H1 (cell line): ENCODE results near the gene RAMP3. TPM values are rescaled to one million over a fixed set of nuclear protein-coding genes. Genes with fewer than 3 reads are reported as not detected.

Experiments
- CTCF ChIA-PET: fragments of 300-600 bp; sonication (Branson Sonifier 250); formaldehyde crosslinking; loops from one replicate; lab custom pipeline; 2021; ENCODE audit not compliant: partially characterized antibody; lab: Charles Lee
- POLR2A ChIA-PET: fragments of 300-600 bp; sonication (Branson Sonifier 250); formaldehyde crosslinking; loops from one replicate; lab custom pipeline; 2021; ENCODE audit warnings: inconsistent platforms; ENCODE audit not compliant: partially characterized antibody; lab: Charles Lee
- DNase-seq, 2 experiments: peaks; one replicate each; pipeline versions ENCODE4 v3.0.0 to v3.0.0-alpha.2; 2010 to 2022; ENCODE audit warnings: low spot score in 2 of 2, low read depth in 1 of 2, mixed read lengths in 1 of 2
- FAIRE-seq: peaks from 2 replicates; lab custom pipeline; 2011; peaks lifted over from hg19 to GRCh38; lab: Jason Lieb, UNC
- H2AFZ ChIP-seq: 2 replicates; pipeline ENCODE4 v1.8.1; 2012; ENCODE audit warnings: low read length, inconsistent platforms
- H2AK5ac ChIP-seq: 2 replicates; pipeline ENCODE4 v1.6.1; 2013; ENCODE audit warnings: low read depth, low read length
- H2BK120ac ChIP-seq: replicated peaks from 2 replicates; pipeline ENCODE3; 2013; ENCODE audit warnings: low read depth, low read length, inconsistent platforms
- H2BK12ac ChIP-seq: 2 replicates; pipeline ENCODE4 v1.6.1; 2013; ENCODE audit warnings: low read depth, low read length
- H2BK15ac ChIP-seq: 2 replicates; pipeline ENCODE4 v1.6.1; 2013; ENCODE audit warnings: low read length
- H2BK20ac ChIP-seq: 2 replicates; pipeline ENCODE4 v1.6.1; 2013; ENCODE audit warnings: low read length
- H2BK5ac ChIP-seq: 2 replicates; pipeline ENCODE4 v1.6.1; 2013; ENCODE audit warnings: low read depth, low read length
- H3K14ac ChIP-seq: 2 replicates; pipeline ENCODE4 v1.6.1; 2013; ENCODE audit warnings: inconsistent platforms; ENCODE audit not compliant: insufficient read length
- H3K18ac ChIP-seq: 2 replicates; pipeline ENCODE4 v1.6.1; 2013; ENCODE audit warnings: low read length; ENCODE audit errors: extremely low read depth
- H3K23ac ChIP-seq: 2 replicates; pipeline ENCODE4 v1.6.1; 2013; ENCODE audit warnings: inconsistent platforms; ENCODE audit not compliant: insufficient read length
- H3K23me2 ChIP-seq: 2 replicates; pipeline ENCODE4 v1.6.1; 2013; ENCODE audit warnings: low read depth, low read length
- H3K27ac ChIP-seq: 2 replicates; pipeline ENCODE4 v1.6.1; 2011; ENCODE audit warnings: low read depth, low read length, inconsistent platforms
- H3K27me3 ChIP-seq, 4 experiments: replicated peaks in 1 of 4; 1 replicate in 1 of 4; 2 replicates in 3 of 4; pipeline versions ENCODE4 v1.6.1 to v1.8.1; 2011 to 2013; ENCODE audit warnings: low read length in 3 of 4, mild to moderate bottlenecking in 3 of 4, inconsistent platforms in 2 of 4, mixed read lengths in 2 of 4, moderate library complexity in 1 of 4; ENCODE audit not compliant: control insufficient read depth in 3 of 4, insufficient read depth in 3 of 4; ENCODE audit errors: extremely low read depth in 1 of 4
- H3K36me3 ChIP-seq, 4 experiments: 2 replicates each; pipeline versions ENCODE4 v1.6.1 to v1.8.1; 2011 to 2013; ENCODE audit warnings: mild to moderate bottlenecking in 4 of 4, low read length in 3 of 4, moderate library complexity in 2 of 4, control low read depth in 1 of 4, inconsistent platforms in 1 of 4; ENCODE audit not compliant: insufficient read depth in 4 of 4, control insufficient read depth in 2 of 4
- H3K4ac ChIP-seq: replicated peaks from 2 replicates; pipeline ENCODE3; 2013; ENCODE audit warnings: low read length, low read depth, mixed read lengths, inconsistent platforms; ENCODE audit not compliant: insufficient read length
- H3K4me1 ChIP-seq, 4 experiments: replicated peaks in 1 of 4; 1 replicate in 1 of 4; 2 replicates in 3 of 4; pipeline versions ENCODE4 v1.6.1 to v1.8.1; 2011 to 2013; ENCODE audit warnings: low read length in 3 of 4, inconsistent platforms in 2 of 4, mixed read lengths in 1 of 4; ENCODE audit not compliant: insufficient read depth in 4 of 4, control insufficient read depth in 3 of 4
- H3K4me2 ChIP-seq, 2 experiments: 2 replicates each; pipeline versions ENCODE4 v1.6.1 to v1.8.1; 2011 to 2013; ENCODE audit warnings: low read depth in 2 of 2, low read length in 2 of 2, control low read depth in 1 of 2, inconsistent platforms in 1 of 2, mild to moderate bottlenecking in 1 of 2; ENCODE audit not compliant: insufficient read depth in 1 of 2
- H3K4me3 ChIP-seq, 4 experiments: fragments of 200-600, 300-600 bp in 1 of 4; sonication (generic), shearing (Covaris generic), sonication (Bioruptor Twin) in 1 of 4; 2 replicates each; pipeline versions ENCODE4 v1.5.1 to v1.8.1; 2011 to 2016; ENCODE audit warnings: low read length in 4 of 4, low read depth in 3 of 4, control low read depth in 2 of 4, inconsistent platforms in 2 of 4, mild to moderate bottlenecking in 2 of 4, mixed read lengths in 1 of 4, moderate library complexity in 1 of 4; ENCODE audit not compliant: insufficient read depth in 2 of 4; ENCODE audit errors: extremely low read depth in 1 of 4
- H3K56ac ChIP-seq: replicated peaks from 2 replicates; pipeline ENCODE3; 2013; ENCODE audit warnings: low read depth, mild to moderate bottlenecking, mixed read lengths, low read length, inconsistent platforms; ENCODE audit not compliant: insufficient read length
- H3K79me1 ChIP-seq: 2 replicates; pipeline ENCODE4 v1.6.1; 2013; ENCODE audit warnings: low read depth, low read length, control low read depth
- H3K79me2 ChIP-seq, 2 experiments: 2 replicates each; pipeline versions ENCODE4 v1.6.1 to v1.8.1; 2012 to 2013; ENCODE audit warnings: low read length in 2 of 2, mild to moderate bottlenecking in 2 of 2, inconsistent platforms in 1 of 2; ENCODE audit not compliant: insufficient read depth in 2 of 2, control insufficient read depth in 1 of 2
- H3K9ac ChIP-seq, 4 experiments: replicated peaks in 1 of 4; 1 replicate in 1 of 4; 2 replicates in 3 of 4; pipeline versions ENCODE4 v1.6.1 to v1.8.1; 2011 to 2013; ENCODE audit warnings: low read depth in 3 of 4, low read length in 3 of 4, control low read depth in 2 of 4, mild to moderate bottlenecking in 2 of 4, moderate library complexity in 2 of 4, inconsistent platforms in 1 of 4; ENCODE audit errors: extremely low read depth in 1 of 4
- H3K9me3 ChIP-seq, 2 experiments: 2 replicates each; pipeline versions ENCODE4 v1.6.1 to v1.8.1; 2012 to 2013; ENCODE audit warnings: mild to moderate bottlenecking in 2 of 2, moderate library complexity in 2 of 2, control low read depth in 1 of 2, inconsistent platforms in 1 of 2, low read depth in 1 of 2, low read length in 1 of 2, mixed read lengths in 1 of 2; ENCODE audit not compliant: insufficient read depth in 2 of 2
- H4K20me1 ChIP-seq, 2 experiments: replicated peaks in 1 of 2; 2 replicates each; pipeline versions ENCODE3 to v1.8.1; 2011 to 2013; ENCODE audit warnings: inconsistent platforms in 2 of 2, low read length in 2 of 2, mild to moderate bottlenecking in 1 of 2; ENCODE audit not compliant: insufficient read depth in 2 of 2, control insufficient read depth in 1 of 2
- H4K5ac ChIP-seq: 2 replicates; pipeline ENCODE4 v1.6.1; 2013; ENCODE audit warnings: low read length, low read depth, mixed read lengths, inconsistent platforms; ENCODE audit not compliant: insufficient read length
- H4K8ac ChIP-seq: 2 replicates; pipeline ENCODE4 v1.8.0; 2013; ENCODE audit warnings: mild to moderate bottlenecking, moderate library complexity, low read length, inconsistent platforms; ENCODE audit not compliant: insufficient read depth; ENCODE audit errors: extremely low read depth
- H4K91ac ChIP-seq: replicated peaks from 2 replicates; pipeline ENCODE3; 2013; ENCODE audit warnings: low read length, mixed read lengths, inconsistent platforms; ENCODE audit not compliant: insufficient read length
- CBX8 ChIP-seq: fragments of 300-800, 300-1000 bp; sonication (generic); IDR thresholded peaks from 2 replicates; pipeline ENCODE4 v1.7.1; 2016; ENCODE audit warnings: low read depth, low read length, borderline replicate concordance
- GTF2F1 ChIP-seq: IDR thresholded peaks from 2 replicates; pipeline ENCODE4 v1.6.1; 2012; ENCODE audit warnings: low read depth, low read length, improper control_type of control experiment, borderline replicate concordance
- NANOG ChIP-seq: IDR thresholded peaks from 2 replicates; pipeline ENCODE4 v1.6.1; 2011; ENCODE audit warnings: low read length, low read depth, mild to moderate bottlenecking, inconsistent platforms; ENCODE audit not compliant: insufficient read depth, poor library complexity, severe bottlenecking
- POU5F1 ChIP-seq: IDR thresholded peaks from 2 replicates; pipeline ENCODE4 v1.6.1; 2011; ENCODE audit warnings: low read depth, mild to moderate bottlenecking, low read length, moderate library complexity
- SP4 ChIP-seq: IDR thresholded peaks from 2 replicates; pipeline ENCODE4 v1.6.1; 2012; ENCODE audit warnings: low read length, inconsistent platforms
- TAF1 ChIP-seq: IDR thresholded peaks from 2 replicates; pipeline ENCODE4 v1.6.1; 2011; ENCODE audit warnings: mild to moderate bottlenecking, low read depth, low read length
- TBP ChIP-seq: IDR thresholded peaks from 2 replicates; pipeline ENCODE4 v1.6.1; 2011; ENCODE audit warnings: low read depth, low read length, improper control_type of control experiment
- YY1 ChIP-seq: IDR thresholded peaks from 2 replicates; pipeline ENCODE4 v1.6.1; 2011; ENCODE audit warnings: low read depth, mild to moderate bottlenecking, low read length
- WGBS, 2 experiments: shearing (Covaris generic) in 1 of 2; methylation state at CpG; one replicate each; pipeline versions ENCODE4 v1.1.6 to v1.1.7; 2013 to 2015; ENCODE audit warnings: low lambda C conversion rate in 2 of 2, mixed read lengths in 2 of 2, inconsistent platforms in 1 of 2, low coverage in 1 of 2, missing lambda C conversion rate in 1 of 2; ENCODE audit not compliant: insufficient replicate concordance in 2 of 2, insufficient coverage in 1 of 2, insufficient read length in 1 of 2; ENCODE audit errors: extremely low coverage in 1 of 2, missing lambda C conversion rate in 1 of 2; 5-methylcytosine and 5-hydroxymethylcytosine counted together
- polyA plus RNA-seq, 7 experiments: library from polyadenylated mRNA; depleted of rRNA in 3 of 7; stranded (reverse) in 5 of 7; unstranded in 2 of 7; fragments of >200 nt in 5 of 7; fragments of 200-250 nt in 2 of 7; gene quantifications; 1 replicate in 5 of 7; 2 replicates in 1 of 7; 4 replicates in 1 of 7; pipeline versions ENCODE4 v1.2.1 to v1.2.3, GENCODE V29; 2011 to 2013; ENCODE audit warnings: missing spikeins in 2 of 7, mixed read lengths in 2 of 7
- total RNA-seq: library from RNA; stranded (reverse); fragmentation: NEBNext Ultra II Directional; extraction: Animal tissue kit (Norgen Biotek cat#: 25700); gene quantifications from 2 replicates; pipeline ENCODE4 v1.2.1, GENCODE V29; 2021
- TF ChIP-seq, protein P1 (sequence below), 3 experiments: IDR thresholded peaks; 1 replicate in 2 of 3; 2 replicates in 1 of 3; pipeline versions ENCODE4 v1.5.1 to v1.6.1; 2011; ENCODE audit warnings: low read length in 3 of 3, mild to moderate bottlenecking in 3 of 3, inconsistent platforms in 2 of 3, low read depth in 1 of 3, moderate library complexity in 1 of 3; ENCODE audit not compliant: insufficient read depth in 1 of 3; ENCODE audit errors: control extremely low read depth in 1 of 3

Gene RAMP3
- total and polyA plus RNA-seq, 2 of the 8 experiments (the other 6 are each of a cell fraction or from before 2014, with no cell fraction given) = 0.88 to 0.98 TPM

DNA sequence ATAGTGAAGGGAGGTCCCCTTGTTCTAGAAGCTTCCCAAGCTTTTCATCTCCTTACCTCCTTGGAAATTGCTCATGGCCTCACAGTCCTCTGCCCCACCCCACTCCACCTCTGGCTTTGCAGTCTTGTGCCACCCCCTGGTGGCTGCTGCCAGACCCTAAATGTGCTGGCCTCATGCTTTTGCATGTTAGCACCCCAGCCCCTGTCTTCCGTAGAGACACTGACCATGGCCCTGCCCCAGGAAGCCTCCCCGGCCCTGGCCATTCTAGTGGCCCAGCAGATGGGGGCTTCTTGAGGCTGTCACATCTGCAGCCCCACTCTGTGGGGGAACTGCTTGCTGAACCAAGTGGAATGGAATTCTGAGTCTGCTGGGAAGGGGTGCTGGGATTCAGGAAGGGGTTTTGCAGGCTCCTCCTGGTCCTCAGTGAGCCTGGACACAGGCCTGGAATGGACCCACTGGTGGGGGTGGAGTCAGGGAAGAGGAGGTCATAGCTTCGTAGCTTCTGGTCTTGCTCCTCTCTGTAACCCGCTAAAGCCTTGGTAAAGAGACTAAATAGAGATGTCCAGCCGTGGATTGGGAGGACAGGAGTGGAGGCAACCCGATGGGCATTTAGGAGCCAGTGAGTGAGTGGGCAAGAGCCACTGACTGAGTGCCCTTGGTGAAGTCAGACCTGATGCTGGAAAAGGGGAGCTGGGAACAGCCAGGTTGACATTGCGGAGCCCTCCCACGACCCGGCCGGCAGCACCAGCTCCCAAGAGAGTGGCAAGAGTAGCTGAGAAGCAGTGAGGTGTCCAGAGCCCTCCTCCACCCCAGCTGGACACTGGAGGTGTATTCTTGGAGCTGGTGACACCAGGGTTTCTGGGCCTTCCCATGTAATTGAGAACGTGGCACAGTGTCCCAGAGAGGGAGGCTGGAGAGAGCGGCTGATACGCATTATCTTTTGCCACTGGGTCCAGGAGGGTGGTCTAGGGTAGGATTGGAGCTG is 20.9 kb downstream of the RAMP3 start:
- Histone ChIP-seq H2AK5ac (no peak overlapping the region), H4K5ac (no peak overlapping the region), H3K36me3 (no peaks in the 10 kb centered on the region), H4K20me1 (no peaks in the 10 kb centered on the region), H2BK20ac (no peak overlapping the region), H2BK12ac (0 out of 2 replicates have a peak overlapping the region, but pooled peaks have one; percentile 50), H3K4me3 (no peak overlapping the region), H3K4ac (no peak overlapping the region), H4K91ac (no peak overlapping the region), H3K14ac (no peak overlapping the region), H3K4me2 (no peak overlapping the region), H3K56ac (no peak overlapping the region), H3K27ac (no peak overlapping the region), H2BK5ac (no peak overlapping the region), H2BK15ac (no peak overlapping the region), H3K27me3 (no peaks in the 10 kb centered on the region), H3K4me1 (no peaks in the 10 kb centered on the region; a peak in 1 of 7 replicates), H3K23ac (no peak overlapping the region), H3K18ac (no peak overlapping the region), H3K23me2 (no peaks in the 10 kb centered on the region; the same call in 1 of the 2 replicates), H2BK120ac (no peak overlapping the region), H3K79me2 (no peaks in the 10 kb centered on the region), H2AFZ (no peak overlapping the region), H3K9ac (no peak overlapping the region), H3K9me3 (no peaks in the 10 kb centered on the region), H4K8ac (no peak overlapping the region; the same call in 1 of the 2 replicates), H3K79me1 (no peaks in the 10 kb centered on the region)
- ChIA-PET POLR2A (no interaction called here), CTCF (interaction anchor here (0.7 to 3.3 kb wide), 16 partner anchors 11 to 485 kb away, joined by 3 to 14 read pairs (median 4); partner anchors contain the start of gene RAMP3)
- 81% methylated on average over 12 of the region's 13 CpGs; no CpG with 5 or more reads in 1 of the 2 experiments for WGBS, 2 experiments
- DNase-seq (no peak), FAIRE-seq (no peak)
- TF ChIP-seq SP4 (no peak), NANOG (no peak), POU5F1 (no peak), YY1 (no peak), CBX8 (no peak), TAF1 (no peak), GTF2F1 (no peak), TBP (no peak)
- TF ChIP-seq, protein P1, sequence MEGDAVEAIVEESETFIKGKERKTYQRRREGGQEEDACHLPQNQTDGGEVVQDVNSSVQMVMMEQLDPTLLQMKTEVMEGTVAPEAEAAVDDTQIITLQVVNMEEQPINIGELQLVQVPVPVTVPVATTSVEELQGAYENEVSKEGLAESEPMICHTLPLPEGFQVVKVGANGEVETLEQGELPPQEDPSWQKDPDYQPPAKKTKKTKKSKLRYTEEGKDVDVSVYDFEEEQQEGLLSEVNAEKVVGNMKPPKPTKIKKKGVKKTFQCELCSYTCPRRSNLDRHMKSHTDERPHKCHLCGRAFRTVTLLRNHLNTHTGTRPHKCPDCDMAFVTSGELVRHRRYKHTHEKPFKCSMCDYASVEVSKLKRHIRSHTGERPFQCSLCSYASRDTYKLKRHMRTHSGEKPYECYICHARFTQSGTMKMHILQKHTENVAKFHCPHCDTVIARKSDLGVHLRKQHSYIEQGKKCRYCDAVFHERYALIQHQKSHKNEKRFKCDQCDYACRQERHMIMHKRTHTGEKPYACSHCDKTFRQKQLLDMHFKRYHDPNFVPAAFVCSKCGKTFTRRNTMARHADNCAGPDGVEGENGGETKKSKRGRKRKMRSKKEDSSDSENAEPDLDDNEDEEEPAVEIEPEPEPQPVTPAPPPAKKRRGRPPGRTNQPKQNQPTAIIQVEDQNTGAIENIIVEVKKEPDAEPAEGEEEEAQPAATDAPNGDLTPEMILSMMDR (IDR thresholded peaks at IDR 0.05; ENCODE audit: control extremely low read depth in 1 of 3, insufficient read depth in 1 of 3, low read depth in 1 of 3, low read length in 3 of 3) = peak; percentile 48 to 58 (median 53)
